GM12892 (cell line): ENCODE measurements around the gene TMCO4.

Experiments
- POLR2A ChIP-seq: IDR thresholded peaks from 2 replicates; pipeline ENCODE4 v1.6.1; 2011; ENCODE audit warnings: low read depth, low read length, control low read depth
- POLR2AphosphoS5 ChIP-seq: IDR thresholded peaks from 2 replicates; pipeline ENCODE4 v1.6.1; 2011; ENCODE audit warnings: low read depth, low read length, control low read depth

DNA sequence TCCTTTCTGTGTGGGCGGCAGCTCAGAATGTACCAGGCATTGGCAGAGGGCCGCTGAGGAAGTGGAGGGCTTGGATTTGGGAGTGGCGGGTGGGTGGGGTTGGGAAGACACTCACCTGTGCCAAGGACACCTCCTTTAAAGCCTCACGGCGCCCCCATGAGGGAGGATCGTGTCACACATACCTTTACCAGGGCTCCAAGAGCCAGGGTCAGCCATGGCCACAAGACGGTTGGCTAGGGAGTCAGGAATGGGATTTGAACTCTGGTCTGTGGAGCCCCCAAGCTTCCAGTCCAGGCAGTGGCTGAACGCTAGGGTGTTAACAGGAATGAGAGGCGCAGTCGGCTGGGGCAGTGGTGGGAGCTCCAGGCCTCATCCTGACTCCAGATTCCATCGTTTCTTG lies 151.0 kb downstream of the TMCO4 start:
- TF ChIP-seq POLR2A (no peak), POLR2AphosphoS5 (no peak)
